Kidney epithelial cell (primary cell): ENCODE data around the gene LDB2. TPM values are rescaled to one million over a fixed set of nuclear protein-coding genes. Genes with fewer than 3 reads are reported as not detected.

ENCODE experiments used
- DNase-seq: peaks from one replicate; pipeline ENCODE4 v3.0.0-alpha.2; 2010; ENCODE audit warnings: low read depth
- H3K27me3 ChIP-seq: 2 replicates; pipeline ENCODE4 v1.6.0; 2011; ENCODE audit warnings: low read length; ENCODE audit not compliant: control insufficient read depth, insufficient read depth
- H3K36me3 ChIP-seq: 2 replicates; pipeline ENCODE4 v1.5.1; 2011; ENCODE audit warnings: low read length; ENCODE audit not compliant: control insufficient read depth, insufficient read depth
- H3K4me3 ChIP-seq: 2 replicates; pipeline ENCODE4 v1.5.1; 2011; ENCODE audit warnings: low read depth, mild to moderate bottlenecking, control low read depth, low read length
- total RNA-seq: library from RNA; depleted of rRNA; stranded (reverse); fragments of >200 nt; gene quantifications from 2 replicates; pipeline ENCODE4 v1.2.3, GENCODE V29; 2015
- TF ChIP-seq, protein P1 (sequence below): IDR thresholded peaks from 2 replicates; pipeline ENCODE4 v1.5.1; 2011; ENCODE audit warnings: mild to moderate bottlenecking, moderate library complexity, low read length, control low read depth, inconsistent platforms; ENCODE audit not compliant: insufficient read depth, poor library complexity, severe bottlenecking

Gene LDB2
- total RNA-seq, 1 donor from 2014 or later, result 0.46 TPM

GRCh38 chr4:16707874-16708273, 190.6 kb downstream of the LDB2 start:
- Histone ChIP-seq H3K36me3 (no peaks in the 10 kb centered on the region), H3K27me3 (no peaks in the 10 kb centered on the region), H3K4me3 (no peak overlapping the region)
- DNase-seq, result no peak
- TF ChIP-seq, protein P1, sequence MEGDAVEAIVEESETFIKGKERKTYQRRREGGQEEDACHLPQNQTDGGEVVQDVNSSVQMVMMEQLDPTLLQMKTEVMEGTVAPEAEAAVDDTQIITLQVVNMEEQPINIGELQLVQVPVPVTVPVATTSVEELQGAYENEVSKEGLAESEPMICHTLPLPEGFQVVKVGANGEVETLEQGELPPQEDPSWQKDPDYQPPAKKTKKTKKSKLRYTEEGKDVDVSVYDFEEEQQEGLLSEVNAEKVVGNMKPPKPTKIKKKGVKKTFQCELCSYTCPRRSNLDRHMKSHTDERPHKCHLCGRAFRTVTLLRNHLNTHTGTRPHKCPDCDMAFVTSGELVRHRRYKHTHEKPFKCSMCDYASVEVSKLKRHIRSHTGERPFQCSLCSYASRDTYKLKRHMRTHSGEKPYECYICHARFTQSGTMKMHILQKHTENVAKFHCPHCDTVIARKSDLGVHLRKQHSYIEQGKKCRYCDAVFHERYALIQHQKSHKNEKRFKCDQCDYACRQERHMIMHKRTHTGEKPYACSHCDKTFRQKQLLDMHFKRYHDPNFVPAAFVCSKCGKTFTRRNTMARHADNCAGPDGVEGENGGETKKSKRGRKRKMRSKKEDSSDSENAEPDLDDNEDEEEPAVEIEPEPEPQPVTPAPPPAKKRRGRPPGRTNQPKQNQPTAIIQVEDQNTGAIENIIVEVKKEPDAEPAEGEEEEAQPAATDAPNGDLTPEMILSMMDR, result no peak

GRCh38 chr4:16706251-16706650, 192.2 kb downstream of the LDB2 start:
- TF ChIP-seq, protein P1, result no peak
- no peak for DNase-seq
- H3K27me3 ChIP-seq, result no peaks in the 10 kb centered on the region
- H3K4me3 ChIP-seq, result no peak overlapping the region
- H3K36me3 ChIP-seq, result no peaks in the 10 kb centered on the region

- H3K36me3 ChIP-seq, result no peaks in the 10 kb centered on the region
- no peak for DNase-seq
- H3K4me3 ChIP-seq, result no peak overlapping the region
- H3K27me3 ChIP-seq, result no peaks in the 10 kb centered on the region
- TF ChIP-seq, protein P1, result no peak
Measured at GRCh38 chr4:16705341-16705740, 193.1 kb downstream of the LDB2 start.

DNA sequence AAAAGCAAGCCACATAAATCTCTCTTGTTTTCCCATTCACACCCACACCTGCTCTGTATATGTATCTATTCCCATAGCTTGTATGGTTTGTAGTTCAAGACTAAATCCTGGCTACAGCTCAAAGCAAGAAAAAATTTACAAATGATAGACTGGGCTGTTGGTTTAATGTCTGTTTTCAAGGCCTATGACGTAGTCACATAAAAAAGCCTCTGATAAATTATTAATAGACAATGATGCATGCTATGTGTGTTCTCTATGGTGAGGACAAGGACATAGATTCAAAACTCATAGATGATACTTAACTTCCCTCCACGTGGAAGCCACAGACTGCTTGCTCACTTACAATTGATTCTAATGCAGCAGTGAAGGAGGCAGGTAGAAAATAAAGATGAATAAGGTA, 194.0 kb downstream of the LDB2 start:
- TF ChIP-seq, protein P1, result no peak
- Histone ChIP-seq H3K36me3 (no peaks in the 10 kb centered on the region), H3K27me3 (no peaks in the 10 kb centered on the region), H3K4me3 (no peak overlapping the region)
- DNase-seq, result no peak

GRCh38 chr4:16695896-16696295, 202.5 kb downstream of the LDB2 start:
- Histone ChIP-seq H3K36me3 (no peaks in the 10 kb centered on the region), H3K27me3 (no peaks in the 10 kb centered on the region), H3K4me3 (no peak overlapping the region)
- DNase-seq, result no peak
- TF ChIP-seq, protein P1, result no peak

DNA sequence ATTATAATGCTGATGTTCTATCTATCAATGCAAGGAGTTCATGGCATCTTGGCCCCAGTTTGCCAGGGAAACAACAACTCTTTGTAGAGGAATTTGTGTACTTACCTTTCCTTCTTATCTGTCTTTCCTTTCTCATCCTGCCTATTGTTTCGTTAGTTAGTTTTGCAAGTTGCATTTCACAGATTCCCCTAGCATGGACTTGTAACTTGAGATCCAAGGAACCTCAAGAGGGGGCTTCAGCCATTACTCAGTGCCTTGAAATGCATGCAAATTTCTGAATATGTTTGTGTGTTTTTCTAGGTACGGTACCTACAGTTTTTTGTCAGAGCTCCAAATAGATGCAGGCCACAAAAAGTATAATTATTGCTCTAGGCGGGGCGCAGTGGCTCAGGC, 203.6 kb downstream of the LDB2 start:
- Histone ChIP-seq H3K36me3 (no peaks in the 10 kb centered on the region), H3K4me3 (no peak overlapping the region), H3K27me3 (no peaks in the 10 kb centered on the region)
- TF ChIP-seq, protein P1, result no peak
- DNase-seq, result no peak
